Measurements from ENCODE around the gene ZMIZ1.

- TF ChIP-seq, protein P1, sequence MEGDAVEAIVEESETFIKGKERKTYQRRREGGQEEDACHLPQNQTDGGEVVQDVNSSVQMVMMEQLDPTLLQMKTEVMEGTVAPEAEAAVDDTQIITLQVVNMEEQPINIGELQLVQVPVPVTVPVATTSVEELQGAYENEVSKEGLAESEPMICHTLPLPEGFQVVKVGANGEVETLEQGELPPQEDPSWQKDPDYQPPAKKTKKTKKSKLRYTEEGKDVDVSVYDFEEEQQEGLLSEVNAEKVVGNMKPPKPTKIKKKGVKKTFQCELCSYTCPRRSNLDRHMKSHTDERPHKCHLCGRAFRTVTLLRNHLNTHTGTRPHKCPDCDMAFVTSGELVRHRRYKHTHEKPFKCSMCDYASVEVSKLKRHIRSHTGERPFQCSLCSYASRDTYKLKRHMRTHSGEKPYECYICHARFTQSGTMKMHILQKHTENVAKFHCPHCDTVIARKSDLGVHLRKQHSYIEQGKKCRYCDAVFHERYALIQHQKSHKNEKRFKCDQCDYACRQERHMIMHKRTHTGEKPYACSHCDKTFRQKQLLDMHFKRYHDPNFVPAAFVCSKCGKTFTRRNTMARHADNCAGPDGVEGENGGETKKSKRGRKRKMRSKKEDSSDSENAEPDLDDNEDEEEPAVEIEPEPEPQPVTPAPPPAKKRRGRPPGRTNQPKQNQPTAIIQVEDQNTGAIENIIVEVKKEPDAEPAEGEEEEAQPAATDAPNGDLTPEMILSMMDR (tag by site-specific recombination; IDR thresholded peaks at IDR 0.05) = no peak
- no peak for TF ChIP-seq ZNF112 (tag by site-specific recombination; IDR thresholded peaks at IDR 0.05)
- no peak for TF ChIP-seq ZSCAN23 (tag by site-specific recombination; IDR thresholded peaks at IDR 0.05)
- TF ChIP-seq, protein P2, sequence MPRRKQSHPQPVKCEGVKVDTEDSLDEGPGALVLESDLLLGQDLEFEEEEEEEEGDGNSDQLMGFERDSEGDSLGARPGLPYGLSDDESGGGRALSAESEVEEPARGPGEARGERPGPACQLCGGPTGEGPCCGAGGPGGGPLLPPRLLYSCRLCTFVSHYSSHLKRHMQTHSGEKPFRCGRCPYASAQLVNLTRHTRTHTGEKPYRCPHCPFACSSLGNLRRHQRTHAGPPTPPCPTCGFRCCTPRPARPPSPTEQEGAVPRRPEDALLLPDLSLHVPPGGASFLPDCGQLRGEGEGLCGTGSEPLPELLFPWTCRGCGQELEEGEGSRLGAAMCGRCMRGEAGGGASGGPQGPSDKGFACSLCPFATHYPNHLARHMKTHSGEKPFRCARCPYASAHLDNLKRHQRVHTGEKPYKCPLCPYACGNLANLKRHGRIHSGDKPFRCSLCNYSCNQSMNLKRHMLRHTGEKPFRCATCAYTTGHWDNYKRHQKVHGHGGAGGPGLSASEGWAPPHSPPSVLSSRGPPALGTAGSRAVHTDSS (tag by site-specific recombination; IDR thresholded peaks at IDR 0.05) = no peak
- TF ChIP-seq ZNF239 (tag by site-specific recombination; IDR thresholded peaks at IDR 0.05) = no peak
- TF ChIP-seq ZNF114 (tag by site-specific recombination; IDR thresholded peaks at IDR 0.05) = no peak
- TF ChIP-seq ZNF488 (tag by site-specific recombination; IDR thresholded peaks at IDR 0.05) = no peak
- no peak for TF ChIP-seq WT1 (tag by site-specific recombination; IDR thresholded peaks at IDR 0.05)
Observed at GRCh38 chr10:79111427-79111826, 42.7 kb downstream of the ZMIZ1 start.

Measured in HEK293 (cell line).